NCI-H2227 treated with DMSO at 0.1 percent for 48 hours (cell line): ENCODE measurements around the gene DPPA4.

Experiments used
- DNase-seq: peaks from one replicate; lab custom pipeline; 2025; lab: John Stamatoyannopoulos, UW

The DPPA4 gene

DNA sequence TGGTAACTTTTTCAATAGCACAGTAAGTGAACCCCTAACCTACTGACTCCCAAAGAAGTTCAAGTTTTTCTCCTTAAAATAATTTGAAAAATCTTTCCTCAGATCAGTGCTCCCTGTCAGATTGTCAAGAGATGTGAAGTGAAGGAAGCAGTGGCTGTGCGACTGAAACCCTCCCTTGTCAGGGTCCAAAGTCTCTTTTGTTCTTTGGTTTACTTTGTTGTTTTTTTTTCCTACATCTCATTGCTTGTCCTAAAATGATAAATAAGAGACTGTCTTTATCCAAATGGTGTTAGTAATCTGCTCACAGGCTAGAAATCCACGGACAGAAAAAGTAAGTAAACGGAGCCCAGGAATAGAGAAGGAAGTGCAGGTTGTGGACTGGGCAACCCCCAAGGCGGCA lies 976 bp upstream of the DPPA4 start:
- no peak for DNase-seq

GRCh38 chr3:109336291-109336861 lies 970 bp downstream of the DPPA4 start:
- no peak for DNase-seq

GRCh38 chr3:109334572-109334971 lies 2.8 kb downstream of the DPPA4 start:
- no peak for DNase-seq

GRCh38 chr3:109331692-109332091 lies 5.7 kb downstream of the DPPA4 start:
- DNase-seq = no peak

GRCh38 chr3:109330405-109330804 lies 6.9 kb downstream of the DPPA4 start:
- no peak for DNase-seq

- DNase-seq = no peak
Measured at GRCh38 chr3:109328202-109328601, 9.1 kb downstream of the DPPA4 start.

DNA sequence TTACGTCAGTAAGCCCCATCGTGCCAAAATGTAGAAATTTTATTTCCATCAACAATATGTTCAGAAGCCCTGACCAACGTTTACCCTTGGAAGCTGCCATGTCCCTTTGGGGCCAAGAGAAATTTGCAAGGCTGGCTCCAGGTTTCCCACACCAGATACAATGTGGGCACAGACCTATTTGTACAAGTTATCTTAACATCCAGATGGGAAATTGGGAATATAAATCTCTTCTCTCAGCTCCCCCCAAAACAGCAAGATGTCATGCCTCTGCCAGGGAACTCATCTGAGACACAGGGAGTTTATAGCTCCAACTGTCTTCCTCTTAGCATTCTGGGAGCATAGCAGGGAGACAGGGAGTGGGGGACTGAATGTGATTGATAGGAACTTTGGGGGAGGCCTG lies 11.7 kb downstream of the DPPA4 start:
- DNase-seq = no peak

GRCh38 chr3:109325109-109325508 lies 12.2 kb downstream of the DPPA4 start:
- DNase-seq = no peak

DNA sequence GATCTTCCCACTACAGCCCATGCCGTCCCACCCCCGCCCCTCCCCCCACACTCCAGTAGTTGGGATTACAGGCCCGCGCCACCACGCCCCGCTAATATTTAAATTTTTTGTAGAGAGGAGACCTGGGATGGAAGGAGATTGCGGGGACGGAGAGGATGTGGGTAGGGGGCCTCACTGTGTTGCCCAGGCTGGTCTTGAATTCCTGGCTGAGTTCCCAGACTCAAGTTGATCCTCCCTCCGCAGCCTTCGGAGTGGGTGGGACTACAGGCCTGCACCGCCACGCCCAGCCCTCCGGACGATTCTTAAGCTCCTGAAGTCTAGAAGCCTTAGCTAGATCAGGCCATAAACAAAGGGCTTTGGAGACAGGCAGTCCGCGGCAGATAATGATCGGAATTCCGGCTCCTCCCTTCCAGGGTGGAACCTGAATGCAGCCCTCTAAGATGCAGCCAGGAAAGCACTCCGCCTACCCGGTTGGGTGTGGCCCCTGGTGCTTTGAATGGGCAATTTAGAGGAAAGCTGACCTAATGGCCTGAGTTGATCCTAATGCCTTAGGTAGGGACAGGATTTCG lies 21.1 kb downstream of the DPPA4 start, which contains the start of gene DPPA2:
Gene DPPA2 (minus strand): TSS at position 356 of the 569 bp plus-strand sequence. CDS start 1,975 bp downstream, outside the sequence.
- no peak for DNase-seq

GRCh38 chr3:109313061-109313460 lies 24.3 kb downstream of the DPPA4 start:
- DNase-seq = no peak

DNA sequence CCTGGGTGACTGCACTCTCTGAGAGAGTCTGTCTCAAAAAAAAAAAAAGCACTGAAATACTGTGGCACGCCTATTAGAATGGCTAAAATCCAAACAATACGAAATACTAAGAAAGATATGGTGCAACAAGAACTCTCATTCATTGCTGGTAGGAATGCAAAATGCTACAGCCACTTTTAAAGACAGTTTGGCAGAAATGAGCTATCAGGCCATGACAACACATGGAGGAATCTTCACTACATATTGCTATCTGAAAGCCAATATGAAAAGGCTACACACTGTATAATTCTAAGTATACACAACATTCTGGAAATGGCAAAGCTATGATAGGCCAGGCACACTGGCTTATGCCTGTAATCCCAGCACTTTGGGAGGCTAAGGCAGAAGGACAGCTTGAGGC lies 39.9 kb downstream of the DPPA4 start:
- no peak for DNase-seq

GRCh38 chr3:109284071-109284470 lies 53.3 kb downstream of the DPPA4 start:
- DNase-seq = no peak

DNA sequence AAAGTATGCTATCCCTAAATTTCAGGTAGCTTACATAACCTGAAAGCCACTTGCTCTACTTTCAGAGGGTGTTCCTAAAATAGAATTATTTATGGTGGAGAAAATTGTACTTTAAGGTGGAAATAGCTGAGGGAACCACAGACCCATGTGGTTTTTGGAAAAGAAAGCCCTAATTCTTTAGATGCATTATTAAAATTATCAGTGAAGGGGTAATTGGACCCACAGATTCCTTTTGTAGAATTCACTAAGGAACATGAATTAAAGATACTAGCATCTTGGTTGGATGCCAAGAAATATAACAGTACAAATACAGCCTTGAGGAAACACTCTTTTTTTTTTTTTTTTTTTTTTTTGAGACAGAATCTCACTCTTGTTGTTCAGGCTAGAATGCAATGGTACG lies 58.8 kb downstream of the DPPA4 start:
- no peak for DNase-seq

DNA sequence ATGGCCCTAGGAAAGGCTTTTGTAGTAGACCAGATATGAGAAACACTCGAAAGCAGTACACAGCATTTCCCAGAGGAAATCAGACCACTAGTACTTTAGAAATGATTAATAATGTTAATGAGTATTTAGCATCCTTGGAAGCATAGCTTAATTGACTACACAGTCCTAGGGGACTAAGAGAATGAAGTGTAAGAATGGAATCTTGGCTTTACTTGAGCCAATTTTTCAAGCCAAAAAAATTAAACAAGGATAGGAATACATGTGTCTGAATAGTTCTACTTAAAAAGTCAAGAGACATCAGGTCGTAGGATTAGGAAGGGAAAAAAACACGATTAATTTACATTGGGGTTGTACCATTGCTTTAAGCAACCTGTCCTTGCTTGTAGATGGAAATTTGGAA lies 59.2 kb downstream of the DPPA4 start:
- no peak for DNase-seq
